MCF 10A (cell line): ENCODE results near the gene SPPL2B. TPM values are rescaled to one million over a fixed set of nuclear protein-coding genes. Genes with fewer than 3 reads are reported as not detected.

Source experiments
- BruUV-seq: library from RNA; stranded (reverse); fragments of 400-500 nt; replicated peaks from 2 replicates; lab custom pipeline; 2021; lab: Mats Ljungman, UMichigan
- CTCF ChIA-PET: fragments of 300-600 bp; sonication (Branson Sonifier 250); formaldehyde crosslinking; extraction: SDS; loops from one replicate; lab custom pipeline; 2021; ENCODE audit warnings: antibody characterized with exemption, inconsistent platforms; lab: Yijun Ruan, JAX
- POLR2A ChIA-PET: fragments of 300-600, 350-650 bp; sonication (Branson Sonifier 250); formaldehyde crosslinking; extraction: SDS; loops from one replicate; lab custom pipeline; 2020; ENCODE audit warnings: antibody characterized with exemption, inconsistent platforms; lab: Yijun Ruan, JAX
- DNase-seq: peaks from one replicate; pipeline ENCODE4 v3.0.0-alpha.2; 2018; ENCODE audit not compliant: unreplicated experiment
- H3K27ac Mint-ChIP-seq: one replicate; pipeline ENCODE4 v1.8.0; 2022; ENCODE audit warnings: mild to moderate bottlenecking, low read depth, mixed read lengths; ENCODE audit not compliant: unreplicated experiment
- H3K27me3 Mint-ChIP-seq: one replicate; pipeline ENCODE4 v1.8.0; 2022; ENCODE audit warnings: mixed read lengths; ENCODE audit not compliant: insufficient read depth, unreplicated experiment
- H3K36me3 Mint-ChIP-seq: one replicate; pipeline ENCODE4 v1.8.0; 2022; ENCODE audit warnings: mild to moderate bottlenecking, moderate library complexity, mixed read lengths; ENCODE audit not compliant: insufficient read depth, unreplicated experiment
- H3K4me1 Mint-ChIP-seq: one replicate; pipeline ENCODE4 v1.8.0; 2022; ENCODE audit warnings: mixed read lengths; ENCODE audit not compliant: insufficient read depth, unreplicated experiment
- H3K4me3 Mint-ChIP-seq: one replicate; pipeline ENCODE4 v1.8.0; 2022; ENCODE audit warnings: mild to moderate bottlenecking, moderate library complexity, mixed read lengths; ENCODE audit not compliant: unreplicated experiment
- H3K9me3 Mint-ChIP-seq: one replicate; pipeline ENCODE4 v1.8.0; 2022; ENCODE audit warnings: mixed read lengths; ENCODE audit not compliant: unreplicated experiment
- CTCF ChIP-seq: fragments of 200-600 bp; IDR thresholded peaks from one replicate; pipeline ENCODE4 v1.8.0; 2022; ENCODE audit warnings: antibody characterized with exemption, mild to moderate bottlenecking; ENCODE audit not compliant: unreplicated experiment
- intact Hi-C: fragments of 100-400 bp; cut with micrococcal nuclease; formaldehyde crosslinking; loops from 2 replicates; pipeline ENCODE4 v1.14.1; 2022
- total RNA-seq: library from RNA; stranded (reverse); gene quantifications from 2 replicates; pipeline ENCODE4 v1.2.3, GENCODE V29; 2022

Gene SPPL2B
- total RNA-seq, 1 experiment from 2014 or later: 70.1 TPM

GRCh38 chr19:2291185-2291751 lies 37.2 kb upstream of the SPPL2B start:
- intact Hi-C loops: no loop called here
- CTCF ChIA-PET: no interaction called here
- DNase-seq: no peak
- Mint-ChIP-seq H3K27ac (no peak overlapping the region), H3K4me3 (no peak overlapping the region), H3K9me3 (no peaks in the 10 kb centered on the region), H3K27me3 (peaks cover 43% of the 10 kb centered on the region), H3K4me1 (no peaks in the 10 kb centered on the region), H3K36me3 (no peaks in the 10 kb centered on the region)
- no peak for TF ChIP-seq CTCF
- BruUV-seq: no TSS peak
- POLR2A ChIA-PET: no interaction called here

GRCh38 chr19:2294687-2295335 lies 33.7 kb upstream of the SPPL2B start:
- CTCF ChIA-PET: no interaction called here
- Mint-ChIP-seq H3K36me3 (no peaks in the 10 kb centered on the region), H3K4me1 (no peaks in the 10 kb centered on the region), H3K27ac (no peak overlapping the region), H3K9me3 (no peaks in the 10 kb centered on the region), H3K4me3 (no peak overlapping the region), H3K27me3 (peaks cover 23% of the 10 kb centered on the region)
- intact Hi-C loops: no loop called here
- POLR2A ChIA-PET: no interaction called here
- BruUV-seq: no TSS peak
- DNase-seq: no peak
- TF ChIP-seq CTCF: no peak

GRCh38 chr19:2296141-2296540 lies 32.3 kb upstream of the SPPL2B start:
- H3K36me3 Mint-ChIP-seq: no peaks in the 10 kb centered on the region
- H3K4me1 Mint-ChIP-seq: no peaks in the 10 kb centered on the region
- H3K27ac Mint-ChIP-seq: no peak overlapping the region
- intact Hi-C loops: no loop called here
- DNase-seq: no peak
- peaks cover 23% of the 10 kb centered on the region for H3K27me3 Mint-ChIP-seq
- H3K9me3 Mint-ChIP-seq: no peaks in the 10 kb centered on the region
- TF ChIP-seq CTCF: no peak
- ChIA-PET POLR2A (no interaction called here), CTCF (no interaction called here)
- no TSS peak for BruUV-seq
- H3K4me3 Mint-ChIP-seq: no peak overlapping the region

- Mint-ChIP-seq H3K4me1 (no peaks in the 10 kb centered on the region), H3K27me3 (no peaks in the 10 kb centered on the region), H3K36me3 (no peaks in the 10 kb centered on the region), H3K27ac (no peak overlapping the region), H3K4me3 (no peak overlapping the region), H3K9me3 (no peaks in the 10 kb centered on the region)
- BruUV-seq: no TSS peak
- ChIA-PET POLR2A (no interaction called here), CTCF (no interaction called here)
- no peak for DNase-seq
- no peak for TF ChIP-seq CTCF
- intact Hi-C loops: no loop called here
These were observed 28.0 kb upstream of the SPPL2B start for GRCh38 chr19:2300533-2300932.
